Lower lobe of right lung (tissue), 2 donors: ENCODE results near the gene ESR1. TPM values are rescaled to one million over a fixed set of nuclear protein-coding genes. Genes with fewer than 3 reads are reported as not detected.

ENCODE experiments used
- ATAC-seq, 2 donors: fragments of 200-7000 bp; cut with Tn5 transposase; one replicate each; pipeline ENCODE4 v1.9.1; 2020 to 2022; ENCODE audit warnings: mild to moderate bottlenecking in 2 of 2, moderate library complexity in 2 of 2
- DNase-seq: peaks from one replicate; pipeline ENCODE4 v3.0.0-alpha.2; 2020
- H3K27ac ChIP-seq: fragments of 200-600 bp; one replicate; pipeline ENCODE4 v1.8.0; 2022
- H3K27me3 ChIP-seq: fragments of 200-600 bp; one replicate; pipeline ENCODE4 v1.8.0; 2022; ENCODE audit warnings: low read depth
- H3K36me3 ChIP-seq: fragments of 200-600 bp; one replicate; pipeline ENCODE4 v1.8.0; 2022; ENCODE audit warnings: mild to moderate bottlenecking
- H3K4me1 ChIP-seq: fragments of 200-600 bp; one replicate; pipeline ENCODE4 v1.8.0; 2022
- H3K4me3 ChIP-seq: fragments of 200-600 bp; one replicate; pipeline ENCODE4 v1.8.0; 2022; ENCODE audit warnings: mild to moderate bottlenecking
- H3K9me3 ChIP-seq: fragments of 200-600 bp; one replicate; pipeline ENCODE4 v1.8.0; 2022
- intact Hi-C: fragments of 100-400 bp; cut with DNase I; formaldehyde crosslinking; loops from one replicate; pipeline ENCODE4 v1.11.0; 2022
- total RNA-seq: library from RNA; stranded (reverse); fragmentation: NEBNext Ultra II Directional; extraction: Animal tissue kit (Norgen Biotek cat#: 25700); gene quantifications from one replicate; pipeline ENCODE4 v1.2.1, GENCODE V29; 2021
- TF ChIP-seq, protein P1 (sequence below): fragments of 200-600 bp; IDR thresholded peaks from one replicate; pipeline ENCODE4 v1.8.0; 2022; ENCODE audit warnings: antibody characterized with exemption, mild to moderate bottlenecking
- donor health status: DM: no; HTN: yes; CAD: no; lungs with severe emphysema.

Gene ESR1
- total RNA-seq, 1 donor from 2014 or later = 3.7 TPM

DNA sequence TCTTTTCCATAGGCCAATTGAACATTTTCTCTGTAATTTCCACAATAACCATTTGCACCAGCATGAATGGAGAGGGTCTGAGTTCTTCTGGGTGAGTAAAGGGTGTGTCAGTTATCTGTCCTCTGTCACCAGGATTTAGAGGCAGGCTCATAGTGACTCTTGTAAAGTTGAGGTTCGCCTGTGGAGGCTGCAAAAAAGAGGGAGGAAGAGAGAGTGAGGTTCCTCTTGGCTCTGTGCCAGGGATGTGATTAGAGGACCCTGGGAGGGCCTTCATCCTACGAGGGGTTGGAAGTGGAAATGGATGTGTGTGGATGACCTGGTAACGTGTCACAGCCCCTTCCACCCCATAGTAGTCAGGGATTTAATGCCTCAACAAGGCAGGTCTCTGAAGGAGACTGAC is 242.0 kb downstream of the ESR1 start:
- Histone ChIP-seq H3K36me3 (no peaks in the 10 kb centered on the region), H3K9me3 (no peaks in the 10 kb centered on the region), H3K27ac (no peak overlapping the region), H3K27me3 (no peaks in the 10 kb centered on the region), H3K4me1 (no peaks in the 10 kb centered on the region), H3K4me3 (no peak overlapping the region)
- intact Hi-C loops = no loop called here
- TF ChIP-seq, protein P1, sequence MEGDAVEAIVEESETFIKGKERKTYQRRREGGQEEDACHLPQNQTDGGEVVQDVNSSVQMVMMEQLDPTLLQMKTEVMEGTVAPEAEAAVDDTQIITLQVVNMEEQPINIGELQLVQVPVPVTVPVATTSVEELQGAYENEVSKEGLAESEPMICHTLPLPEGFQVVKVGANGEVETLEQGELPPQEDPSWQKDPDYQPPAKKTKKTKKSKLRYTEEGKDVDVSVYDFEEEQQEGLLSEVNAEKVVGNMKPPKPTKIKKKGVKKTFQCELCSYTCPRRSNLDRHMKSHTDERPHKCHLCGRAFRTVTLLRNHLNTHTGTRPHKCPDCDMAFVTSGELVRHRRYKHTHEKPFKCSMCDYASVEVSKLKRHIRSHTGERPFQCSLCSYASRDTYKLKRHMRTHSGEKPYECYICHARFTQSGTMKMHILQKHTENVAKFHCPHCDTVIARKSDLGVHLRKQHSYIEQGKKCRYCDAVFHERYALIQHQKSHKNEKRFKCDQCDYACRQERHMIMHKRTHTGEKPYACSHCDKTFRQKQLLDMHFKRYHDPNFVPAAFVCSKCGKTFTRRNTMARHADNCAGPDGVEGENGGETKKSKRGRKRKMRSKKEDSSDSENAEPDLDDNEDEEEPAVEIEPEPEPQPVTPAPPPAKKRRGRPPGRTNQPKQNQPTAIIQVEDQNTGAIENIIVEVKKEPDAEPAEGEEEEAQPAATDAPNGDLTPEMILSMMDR = no peak
- ATAC-seq = no peak
- no peak for DNase-seq

DNA sequence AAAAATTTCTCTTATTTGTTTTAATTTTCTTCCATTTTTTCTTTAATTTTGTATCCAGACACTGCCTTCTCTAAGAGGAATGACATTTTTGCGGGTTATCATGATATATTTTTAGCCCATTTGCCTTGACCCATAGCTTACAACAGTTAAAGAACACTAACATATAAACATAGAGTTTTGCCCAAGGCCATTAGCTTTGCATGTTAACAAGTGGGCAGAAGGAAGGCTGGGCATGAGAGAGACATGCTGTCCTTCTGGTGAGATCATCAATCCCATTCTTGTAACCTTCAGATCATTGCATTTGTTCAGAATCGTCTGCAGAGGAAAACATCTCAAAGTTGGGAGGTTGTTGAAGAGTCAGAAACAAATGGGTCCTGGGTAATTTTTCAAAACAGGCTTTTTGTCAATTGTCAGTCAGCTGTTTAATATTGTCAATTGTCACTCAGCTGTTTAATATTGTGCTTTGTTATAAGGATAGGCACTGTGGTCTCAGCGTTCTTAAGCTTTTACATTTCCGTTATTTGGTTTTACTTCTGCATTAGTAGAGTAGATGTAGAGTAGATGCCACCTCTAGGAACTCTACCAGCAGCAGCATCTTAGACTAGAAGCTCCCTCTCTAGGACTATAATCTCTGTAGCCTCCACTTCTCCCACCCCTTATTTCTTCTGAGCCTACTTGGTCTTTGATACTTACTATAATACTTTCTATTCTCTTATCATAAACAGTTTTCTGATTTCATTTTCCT is 243.1 kb downstream of the ESR1 start:
- Histone ChIP-seq H3K27ac (no peak overlapping the region), H3K4me3 (no peak overlapping the region), H3K36me3 (no peaks in the 10 kb centered on the region), H3K4me1 (no peaks in the 10 kb centered on the region), H3K9me3 (no peaks in the 10 kb centered on the region), H3K27me3 (no peaks in the 10 kb centered on the region)
- TF ChIP-seq, protein P1 = no peak
- ATAC-seq (no peak), DNase-seq (no peak)
- intact Hi-C loops = no loop called here

DNA sequence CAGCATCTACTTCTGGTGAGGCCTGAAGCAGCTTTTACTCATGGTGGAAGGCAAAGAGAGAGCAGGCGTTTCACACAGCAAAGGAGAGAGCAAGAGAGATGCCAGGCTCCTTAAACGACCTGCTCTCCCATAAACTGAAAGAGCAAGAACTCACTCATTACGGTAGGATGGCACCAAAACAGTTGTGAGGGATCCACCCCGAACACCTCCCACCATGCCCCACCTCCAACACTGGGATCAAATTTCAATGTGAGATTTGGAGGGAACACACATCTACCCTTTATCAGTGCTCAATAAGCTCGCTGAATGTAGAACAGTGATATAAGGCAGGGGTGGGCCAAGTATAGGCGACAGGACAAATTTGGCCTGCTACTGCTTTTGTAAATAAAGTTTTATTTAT is 244.6 kb downstream of the ESR1 start:
- TF ChIP-seq, protein P1 = no peak
- Histone ChIP-seq H3K4me1 (no peaks in the 10 kb centered on the region), H3K27me3 (no peaks in the 10 kb centered on the region), H3K9me3 (no peaks in the 10 kb centered on the region), H3K36me3 (no peaks in the 10 kb centered on the region), H3K27ac (no peak overlapping the region), H3K4me3 (no peak overlapping the region)
- DNase-seq (no peak), ATAC-seq (no peak)
- intact Hi-C loops = no loop called here

DNA sequence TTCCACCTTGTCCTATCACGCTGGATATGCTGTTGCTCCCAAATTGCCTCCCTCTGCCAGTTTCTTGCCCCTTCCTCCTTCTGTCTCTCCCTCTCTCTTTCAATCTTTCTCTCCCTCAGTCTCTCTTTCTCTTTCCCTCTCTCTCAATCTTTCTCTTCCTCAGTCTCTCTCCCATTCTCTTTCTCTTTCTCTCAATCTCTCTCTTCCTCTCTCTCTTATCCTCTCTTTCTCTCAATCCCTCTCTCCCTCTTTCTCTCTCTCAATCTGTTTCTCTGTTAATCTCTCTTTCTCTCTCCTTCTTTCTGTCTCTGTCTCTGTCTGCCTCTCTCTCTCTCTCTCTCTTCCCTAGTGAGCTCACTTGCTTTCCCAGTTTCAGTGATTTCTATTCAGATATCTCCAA is 245.8 kb downstream of the ESR1 start:
- ATAC-seq (no peak), DNase-seq (no peak)
- H3K9me3 ChIP-seq = no peaks in the 10 kb centered on the region

DNA sequence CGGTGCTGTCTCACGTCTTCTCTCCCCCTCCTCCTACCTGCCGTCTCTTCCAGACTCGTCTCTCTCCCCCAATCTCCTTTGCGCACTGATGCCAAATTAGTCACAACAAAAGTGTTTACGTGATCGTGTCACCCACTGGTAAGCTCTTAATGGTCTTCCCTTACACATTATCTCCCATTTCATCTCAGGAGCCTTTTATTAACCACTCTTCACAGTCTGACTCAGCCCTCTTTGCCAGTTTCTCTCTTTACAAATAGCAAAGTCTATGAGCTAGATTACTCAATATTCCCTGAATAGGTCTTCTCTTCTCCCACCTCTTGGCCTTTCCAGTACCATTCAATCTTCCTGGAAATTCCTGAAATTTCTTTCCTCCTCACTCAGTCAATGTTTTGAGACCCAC is 247.0 kb downstream of the ESR1 start:
- no peak overlapping the region for H3K27ac ChIP-seq
- TF ChIP-seq, protein P1 = no peak
- H3K4me1 ChIP-seq = no peaks in the 10 kb centered on the region
- ATAC-seq (no peak), DNase-seq (no peak)
- no peaks in the 10 kb centered on the region for H3K36me3 ChIP-seq
- intact Hi-C loops = no loop called here
- H3K27me3 ChIP-seq = no peaks in the 10 kb centered on the region
- H3K4me3 ChIP-seq = no peak overlapping the region
- H3K9me3 ChIP-seq = no peaks in the 10 kb centered on the region

More for the DNA sequence above, 245.8 kb downstream of the ESR1 start:
- intact Hi-C loops = no loop called here
- Histone ChIP-seq H3K4me3 (no peak overlapping the region), H3K36me3 (no peaks in the 10 kb centered on the region), H3K27ac (no peak overlapping the region), H3K27me3 (no peaks in the 10 kb centered on the region), H3K4me1 (no peaks in the 10 kb centered on the region)
- TF ChIP-seq, protein P1 = no peak
